ENCODE results near the gene NXPH1. TPM values are rescaled to one million over a fixed set of nuclear protein-coding genes. Genes with fewer than 3 reads are reported as not detected.
"Not testable (repeated sequence)": the region's sequence is repeated elsewhere in the genome, so short reads cannot be mapped to it uniquely, and the experiment has no call there.

NXPH1 gene
- total RNA-seq, 1 donor from 2014 or later, result 0.95 TPM

DNA sequence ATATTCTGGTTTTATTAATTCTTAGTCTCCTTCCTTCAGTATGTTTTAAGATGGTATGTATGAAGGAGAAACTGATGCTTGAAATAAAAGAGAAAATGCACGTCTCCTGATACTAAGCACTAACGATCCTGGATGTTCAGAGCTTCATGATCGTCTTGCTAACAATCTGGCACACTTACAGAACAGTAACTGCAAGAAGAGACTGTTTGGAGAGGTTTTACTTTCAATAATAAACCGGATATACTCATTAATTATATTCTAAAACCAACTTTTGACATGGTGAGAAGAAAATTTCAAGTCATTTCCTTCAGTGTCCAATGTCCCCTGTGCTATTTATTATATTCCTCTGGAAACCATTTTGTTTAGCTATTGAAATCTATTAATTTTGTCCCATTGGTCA is 251.0 kb downstream of the NXPH1 start:
- DNase-seq (ENCODE audit: low spot score), result no peak

DNA sequence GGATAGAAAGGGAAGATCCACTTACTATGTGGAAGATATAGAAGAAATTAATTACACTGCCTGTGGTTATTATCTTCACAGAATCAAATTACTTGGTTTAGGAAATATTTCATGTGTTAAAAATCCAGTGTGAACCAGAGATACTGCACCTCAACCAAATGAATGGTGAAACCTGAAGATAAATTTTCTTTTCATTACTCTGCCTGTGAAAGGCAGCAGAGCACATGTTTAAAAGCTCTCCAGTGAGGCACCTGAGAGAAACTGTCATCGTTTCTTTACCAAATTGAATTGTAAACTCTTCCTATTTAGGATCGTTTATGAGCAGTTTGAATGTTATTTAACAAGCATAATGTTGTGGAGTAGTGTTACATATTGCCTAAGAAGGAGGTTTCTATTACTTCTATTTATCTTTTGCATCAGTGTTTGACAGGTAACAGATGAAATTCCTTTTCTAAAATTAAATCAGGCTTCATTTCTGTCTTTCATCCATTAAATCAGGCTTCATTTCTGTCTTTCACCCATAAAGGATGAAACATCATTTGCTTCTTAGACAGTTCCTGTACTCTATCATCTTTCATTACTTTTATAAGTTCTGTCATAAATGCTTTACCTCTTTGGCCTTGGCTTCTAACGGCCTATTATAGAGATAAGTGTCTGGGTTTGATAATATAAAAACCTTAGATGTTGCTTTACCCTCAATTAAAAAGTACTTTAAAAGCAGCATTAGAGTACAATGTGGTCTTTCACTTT is 266.6 kb downstream of the NXPH1 start:
- DNase-seq (ENCODE audit: low spot score), result no peak

DNA sequence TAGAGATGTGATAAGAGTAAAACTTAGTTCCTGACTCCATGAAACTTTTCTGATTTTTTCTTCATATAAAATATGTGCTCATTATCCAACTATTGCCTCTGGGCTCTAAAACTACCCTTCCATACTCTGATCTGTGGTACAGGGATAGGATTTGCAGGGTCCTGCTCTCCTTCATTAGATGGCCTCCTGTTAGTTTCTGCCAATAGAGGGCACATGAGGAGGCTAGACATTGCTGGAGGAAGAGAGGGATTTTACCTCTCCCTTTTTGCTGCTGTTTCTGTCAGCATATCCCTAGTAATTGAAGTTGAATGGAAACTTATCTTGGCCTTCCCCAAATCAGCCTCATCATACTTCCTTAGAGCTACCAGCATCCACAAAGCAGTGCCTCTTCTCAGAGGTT is 269.4 kb downstream of the NXPH1 start:
- DNase-seq (ENCODE audit: low spot score), result no peak

DNA sequence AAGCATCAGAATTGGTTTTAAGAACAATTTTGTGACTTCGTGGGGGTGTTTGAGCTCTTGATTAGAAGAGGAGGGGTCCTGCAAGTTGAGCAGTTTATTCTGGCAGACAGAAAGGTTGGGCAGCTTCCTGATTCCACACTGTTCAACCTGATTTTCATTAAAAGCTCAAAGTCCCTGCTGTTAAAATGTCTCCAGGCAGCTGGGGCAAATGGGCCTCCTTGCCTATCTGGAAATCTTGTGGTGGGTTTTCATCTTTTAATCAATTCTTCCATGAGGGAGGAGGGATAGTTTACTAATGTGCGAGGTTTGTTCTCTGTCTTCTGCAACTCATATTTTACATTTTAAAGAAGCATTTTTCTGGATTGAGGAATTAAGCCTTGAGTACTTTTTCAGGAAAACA is 276.7 kb downstream of the NXPH1 start:
- no peak for DNase-seq (ENCODE audit: low spot score)

DNA sequence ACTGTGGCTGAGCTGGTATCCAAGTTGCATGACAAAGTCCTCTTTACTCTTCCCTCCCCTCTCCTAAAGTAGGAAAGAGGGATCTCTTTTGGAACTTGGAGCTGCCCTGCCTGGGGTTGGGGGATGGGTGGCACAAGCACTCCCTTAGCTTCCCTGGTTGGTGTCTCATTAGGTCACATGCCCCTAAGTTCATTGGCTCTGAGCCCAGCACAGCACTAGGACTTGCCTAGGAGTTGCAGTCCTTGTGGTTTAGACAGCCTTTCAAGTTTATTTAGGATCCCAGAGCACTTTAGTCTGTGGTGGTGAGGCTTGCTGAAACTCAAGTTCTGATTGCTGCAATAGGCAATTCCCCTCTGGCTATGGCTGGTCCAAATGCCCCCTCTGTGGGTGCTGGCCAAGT is 281.4 kb downstream of the NXPH1 start:
- no peak for DNase-seq (ENCODE audit: low spot score)

DNA sequence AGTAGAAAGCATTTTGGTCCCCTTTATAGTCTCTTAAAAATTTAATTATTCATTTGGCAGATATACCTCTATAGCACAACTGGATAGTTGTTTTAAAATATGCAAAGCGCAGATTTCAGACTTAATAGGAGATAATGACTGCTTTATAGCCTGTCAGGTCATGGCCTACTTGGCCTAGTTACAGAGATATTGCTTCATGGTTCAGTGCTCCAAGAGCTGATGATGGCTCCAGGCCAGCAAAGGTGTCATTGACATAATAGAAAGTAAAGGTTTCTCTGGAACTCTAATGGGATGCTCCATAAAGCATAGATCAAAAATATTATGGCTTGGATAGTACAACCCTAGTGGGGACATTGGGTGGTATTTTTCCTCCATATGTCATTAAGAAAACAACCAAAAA is 285.7 kb downstream of the NXPH1 start:
- no peak for DNase-seq (ENCODE audit: low spot score)

DNA sequence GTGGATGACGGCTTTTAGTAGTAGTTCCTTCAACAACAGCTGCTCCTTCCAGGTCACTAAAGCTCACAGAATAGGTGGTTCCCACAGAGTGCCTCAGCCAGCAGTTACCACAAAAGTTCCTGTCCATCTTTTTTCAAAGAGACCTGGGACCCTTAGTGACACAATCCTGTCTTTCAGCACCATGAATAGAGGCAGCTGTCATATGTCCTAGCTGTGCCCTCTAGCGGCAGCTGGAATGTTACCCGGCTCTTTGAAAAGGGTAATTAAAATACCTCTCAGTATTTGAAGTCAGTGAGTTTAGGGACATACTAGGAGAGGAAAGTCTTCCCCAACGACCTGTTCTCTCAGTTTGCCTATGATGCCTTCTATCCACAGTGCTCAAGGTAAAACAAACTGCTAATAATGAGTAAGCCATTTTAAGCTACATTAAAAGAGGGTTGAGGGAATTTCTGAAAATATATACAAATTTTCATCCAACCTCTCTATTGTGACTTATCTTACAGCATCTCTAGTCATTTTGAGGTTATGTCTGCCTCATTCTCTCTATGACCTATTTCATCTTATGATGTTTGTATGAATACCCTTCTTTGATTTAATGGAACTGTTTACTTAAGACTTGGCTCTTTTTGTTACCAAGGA is 290.8 kb downstream of the NXPH1 start:
- DNase-seq (ENCODE audit: low spot score), result peak; percentile 33

DNA sequence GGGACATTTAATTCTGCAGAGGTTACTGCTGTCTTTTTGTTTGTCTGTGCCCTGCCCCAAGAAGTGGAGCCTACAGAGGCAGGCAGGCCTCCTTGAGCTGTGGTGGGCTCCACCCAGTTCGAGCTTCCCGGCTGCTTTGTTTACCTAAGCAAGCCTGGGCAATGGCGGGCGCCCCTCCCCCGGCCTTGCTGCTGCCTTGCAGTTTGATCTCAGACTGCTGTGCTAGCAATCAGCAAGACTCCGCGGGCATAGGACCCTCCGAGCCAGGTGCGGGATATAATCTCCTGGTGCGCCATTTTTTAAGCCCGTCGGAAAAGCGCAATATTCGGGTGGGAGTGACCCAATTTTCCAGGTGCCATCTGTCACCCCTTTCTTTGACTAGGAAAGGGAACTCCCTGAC is 298.3 kb downstream of the NXPH1 start:
- DNase-seq (ENCODE audit: low spot score), result not testable (repeated sequence)

DNA sequence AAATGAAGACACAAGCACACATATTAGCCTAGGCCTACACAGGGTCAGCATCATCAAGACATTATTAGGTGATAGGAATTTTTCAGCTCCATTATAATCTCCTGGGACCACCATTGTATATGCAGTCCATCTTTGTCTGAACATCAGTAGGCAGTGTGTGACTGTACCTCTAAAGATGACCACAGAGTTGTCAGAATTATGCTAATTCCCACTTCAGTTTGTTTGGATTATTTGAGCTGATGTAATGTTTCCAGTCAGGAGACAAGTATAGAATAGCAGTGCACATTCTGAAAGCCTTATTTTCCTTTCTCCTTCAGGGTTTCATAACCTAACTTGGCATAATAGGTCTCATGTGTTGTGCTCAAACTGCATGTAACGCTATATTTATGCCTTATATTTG is 306.4 kb downstream of the NXPH1 start:
- DNase-seq (ENCODE audit: low spot score), result no peak

DNA sequence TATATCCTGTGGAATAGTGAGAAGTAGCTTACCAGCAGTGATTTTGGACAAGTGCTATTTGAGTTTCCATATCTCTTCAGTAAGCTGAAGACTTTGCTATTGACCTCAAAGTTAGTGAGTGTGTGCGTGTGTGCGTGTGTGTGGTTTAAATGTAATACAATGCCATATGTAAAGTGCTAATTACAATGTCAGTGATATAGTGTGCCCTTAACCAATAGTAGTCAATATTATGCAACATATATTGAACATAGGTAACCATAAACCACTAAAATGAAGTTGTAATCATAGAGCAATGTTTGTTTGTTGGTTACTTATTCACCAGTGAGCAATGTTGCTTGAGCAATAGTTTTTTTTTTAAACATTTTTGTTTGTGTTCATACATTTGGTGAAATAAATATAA is 309.4 kb downstream of the NXPH1 start:
- DNase-seq (ENCODE audit: low spot score), result no peak

DNA sequence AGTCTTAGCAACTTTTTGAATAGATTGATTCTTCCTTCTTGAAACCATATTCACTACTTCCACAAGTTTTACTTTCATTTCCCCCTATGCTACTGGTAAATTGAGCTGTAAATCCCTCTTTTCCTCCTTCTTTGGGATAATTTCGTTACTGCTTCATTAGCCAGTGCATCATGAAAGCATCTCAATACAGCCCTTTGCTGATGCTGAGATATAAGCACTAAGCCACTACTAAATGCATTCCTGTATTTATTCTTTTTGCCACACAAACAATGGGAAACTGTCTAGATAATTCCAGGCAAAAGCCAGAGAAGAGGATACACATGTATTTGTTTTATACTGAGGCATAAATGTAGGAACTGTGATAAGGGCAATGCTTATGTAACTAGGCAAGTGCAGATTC is 313.9 kb downstream of the NXPH1 start:
- no peak for DNase-seq (ENCODE audit: low spot score)

DNA sequence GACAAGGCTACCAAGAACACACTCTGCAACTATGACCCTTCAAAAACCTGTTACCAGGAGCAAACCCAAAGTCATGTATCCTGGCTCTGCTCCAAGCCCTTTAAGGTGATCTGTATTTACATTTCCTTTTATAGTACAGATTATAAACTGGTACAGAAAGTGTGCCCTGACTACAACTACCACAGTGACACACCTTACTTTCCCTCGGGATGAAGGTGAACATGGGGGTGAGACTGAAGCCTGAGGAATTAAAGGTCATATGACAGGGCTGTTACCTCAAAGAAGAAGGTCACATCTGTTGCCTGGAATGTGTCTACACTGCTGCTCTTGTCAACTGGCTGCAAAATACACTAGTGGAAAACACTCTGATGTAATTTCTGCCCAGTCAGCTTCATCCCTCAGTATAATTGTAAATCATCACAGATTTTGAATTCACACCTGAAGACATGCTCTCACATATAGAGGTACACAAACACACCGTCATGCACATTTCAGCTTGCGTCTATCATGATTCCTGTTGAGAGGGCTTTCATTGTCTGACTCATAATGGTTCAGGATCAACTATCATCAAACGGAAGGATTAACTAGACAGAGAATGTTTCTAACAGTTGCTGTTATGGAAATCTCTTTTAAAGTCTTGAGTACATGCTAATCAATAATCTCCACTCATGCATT is 318.3 kb downstream of the NXPH1 start:
- no peak for DNase-seq (ENCODE audit: low spot score)

DNA sequence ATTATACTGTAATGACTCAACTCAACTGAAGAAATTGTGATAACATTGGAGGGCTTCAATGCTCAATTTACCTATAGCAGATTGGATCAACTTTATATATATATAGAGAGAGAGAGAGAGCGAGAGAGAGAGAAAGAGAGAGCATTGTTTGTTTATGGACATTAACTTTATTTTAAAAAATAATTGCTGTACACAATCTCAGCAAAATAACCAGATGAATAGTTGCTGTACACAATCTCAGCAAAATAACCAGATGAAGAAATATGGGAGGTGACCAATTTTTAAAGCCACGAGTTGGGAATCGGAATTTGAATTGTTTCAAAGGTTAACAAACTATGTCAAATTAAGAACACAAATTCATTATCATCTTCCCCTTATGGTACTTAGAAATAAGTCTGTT is 319.9 kb downstream of the NXPH1 start:
- no peak for DNase-seq (ENCODE audit: low spot score)

DNA sequence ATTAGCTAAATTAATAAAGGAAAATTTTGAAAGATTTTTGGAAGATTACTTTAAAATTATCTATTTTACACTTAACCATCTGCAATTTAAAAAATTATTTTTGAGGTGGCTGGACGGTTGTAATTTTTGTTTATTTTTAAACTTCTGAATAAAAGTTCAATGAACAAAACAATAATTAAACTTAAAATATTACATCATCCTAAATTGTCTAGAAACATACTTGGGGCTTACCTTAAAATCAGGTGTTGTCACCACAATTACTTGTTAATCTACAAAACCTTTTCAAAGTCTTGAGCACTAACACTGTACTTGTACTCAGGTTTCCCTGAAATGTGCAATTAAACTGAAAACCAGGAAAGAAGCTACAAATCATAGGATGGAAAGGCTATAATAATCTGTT is 328.3 kb downstream of the NXPH1 start:
- no peak for DNase-seq (ENCODE audit: low spot score)

DNA sequence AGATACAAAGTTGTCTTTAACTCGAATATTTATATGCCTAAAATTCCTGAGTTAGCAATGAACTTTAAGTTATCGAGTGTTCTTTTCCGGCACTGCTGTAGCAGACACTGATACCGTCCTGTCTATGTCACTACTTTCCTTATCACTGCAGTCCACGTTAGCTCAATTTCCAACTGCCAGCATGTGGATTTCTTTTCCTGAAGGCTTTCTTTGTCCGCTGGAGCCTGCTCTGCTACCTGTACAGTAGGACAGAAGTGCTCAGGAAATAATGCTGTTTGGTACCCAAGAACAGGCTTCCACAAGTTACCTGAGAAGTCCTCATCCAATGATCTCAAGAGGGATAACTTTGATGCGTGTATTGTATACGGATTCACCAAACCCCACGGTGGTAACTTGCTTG is 329.4 kb downstream of the NXPH1 start:
- DNase-seq (ENCODE audit: low spot score), result no peak

DNA sequence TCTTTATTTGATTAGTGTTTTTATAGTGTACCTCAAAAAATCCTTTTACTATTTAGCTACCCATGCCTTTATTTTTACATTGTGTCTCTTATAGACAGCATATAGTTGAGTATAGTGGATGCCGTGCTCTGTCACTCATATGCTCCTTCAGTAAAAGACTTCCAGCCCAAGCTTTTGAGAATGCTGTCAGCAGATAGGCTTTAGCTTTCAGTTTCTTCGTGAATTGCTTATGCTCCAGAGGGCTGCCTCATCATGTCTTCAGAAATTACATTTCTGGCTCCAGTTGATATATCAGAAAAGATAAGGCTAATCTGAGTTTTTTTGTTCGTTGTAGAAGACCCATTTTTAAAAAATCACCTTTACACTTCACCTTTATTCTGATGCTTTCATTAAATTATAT is 332.0 kb downstream of the NXPH1 start:
- DNase-seq (ENCODE audit: low spot score), result no peak

DNA sequence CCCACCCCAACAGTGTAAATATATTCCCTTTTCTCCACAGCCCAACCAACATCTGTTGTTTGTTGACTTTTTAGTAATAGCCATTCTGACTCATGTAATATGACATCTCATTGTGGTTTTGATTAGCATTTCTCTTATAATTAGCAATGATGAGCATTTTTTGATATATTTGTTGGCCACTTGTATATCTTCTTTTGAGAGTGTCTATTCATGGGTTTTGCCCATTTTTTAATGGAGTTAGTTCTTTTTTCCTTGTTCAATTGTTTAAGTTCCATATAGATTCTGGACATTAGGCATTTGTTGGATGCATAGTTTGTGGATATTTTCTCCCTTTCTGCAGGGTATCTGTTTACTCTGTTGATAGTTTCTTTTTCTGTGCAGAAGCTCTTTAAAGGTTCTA is 340.1 kb downstream of the NXPH1 start:
- no peak for DNase-seq (ENCODE audit: low spot score)

DNA sequence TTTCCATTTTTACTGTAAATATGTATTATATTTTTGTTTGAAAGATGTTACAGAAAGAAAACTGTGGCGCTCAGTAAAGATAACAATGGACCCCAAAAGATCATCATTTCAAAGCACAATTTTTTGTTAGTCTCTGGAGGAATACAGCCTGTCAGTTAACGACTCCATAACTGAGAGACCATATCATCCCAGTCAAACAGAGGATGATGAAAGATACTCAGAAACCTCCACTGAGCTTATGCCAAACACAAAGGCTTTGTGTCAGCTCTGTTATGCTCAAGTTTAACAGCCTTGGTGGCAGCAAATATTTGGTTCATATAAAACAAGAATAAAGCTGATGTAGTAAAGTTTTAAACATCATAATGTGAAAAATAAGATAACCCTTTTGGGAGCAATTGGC is 345.1 kb downstream of the NXPH1 start:
- DNase-seq (ENCODE audit: low spot score), result no peak

DNA sequence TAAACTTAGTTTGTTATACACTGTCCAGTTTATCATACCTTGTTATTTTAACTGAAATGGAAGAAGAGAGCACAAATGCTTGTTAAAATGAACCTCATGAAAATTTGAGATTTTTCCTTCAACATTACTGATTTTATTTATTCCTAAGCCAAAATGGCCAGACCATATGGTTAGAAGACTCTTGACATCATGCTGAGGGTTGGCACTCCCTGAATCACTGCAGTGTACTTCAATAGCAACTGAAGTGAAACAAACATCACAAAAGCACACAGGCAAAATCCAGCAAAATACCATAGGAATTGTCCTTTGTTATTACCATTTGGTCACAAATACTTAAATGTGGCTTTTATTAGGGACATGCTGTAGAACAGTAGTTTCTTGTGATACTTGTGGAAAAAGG is 347.8 kb downstream of the NXPH1 start:
- DNase-seq (ENCODE audit: low spot score), result no peak

DNA sequence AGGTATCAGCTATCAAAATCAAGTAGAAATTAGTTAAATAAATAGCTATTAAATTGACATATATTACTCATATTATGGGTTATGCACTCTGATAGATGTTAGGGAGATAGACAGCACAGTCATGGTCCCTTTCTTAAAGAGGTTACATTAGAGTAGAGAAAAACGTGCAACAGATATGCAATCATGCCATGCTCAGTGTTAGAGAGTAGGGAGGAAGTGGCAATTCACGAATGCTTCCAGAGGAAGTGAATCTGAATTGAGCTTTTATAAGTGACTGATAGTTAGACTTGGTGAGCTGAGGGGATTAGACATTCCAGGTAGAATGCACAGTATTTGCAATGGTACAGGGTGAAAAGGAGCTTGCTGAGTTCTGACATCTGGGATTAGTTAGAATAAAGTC is 349.8 kb downstream of the NXPH1 start:
- no peak for DNase-seq (ENCODE audit: low spot score)

DNA sequence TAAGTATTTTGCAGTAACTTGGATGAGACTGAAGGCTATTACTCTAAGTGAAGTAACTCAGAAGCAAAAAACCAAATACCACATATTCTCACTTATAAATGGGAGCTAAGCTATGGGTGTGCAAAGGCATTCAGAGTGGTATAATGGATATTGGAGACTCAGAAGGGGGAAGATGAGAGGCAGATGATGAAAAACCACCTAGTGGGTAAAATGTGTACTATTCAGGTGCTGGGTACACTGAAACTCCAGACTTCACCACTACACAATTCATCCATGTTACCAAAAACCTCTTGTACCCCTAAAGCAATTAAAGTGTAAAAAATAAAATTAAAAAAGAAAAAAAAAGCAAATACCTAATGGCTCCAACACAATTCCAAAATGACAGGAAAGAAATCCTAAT is 351.7 kb downstream of the NXPH1 start:
- DNase-seq (ENCODE audit: low spot score), result no peak

DNA sequence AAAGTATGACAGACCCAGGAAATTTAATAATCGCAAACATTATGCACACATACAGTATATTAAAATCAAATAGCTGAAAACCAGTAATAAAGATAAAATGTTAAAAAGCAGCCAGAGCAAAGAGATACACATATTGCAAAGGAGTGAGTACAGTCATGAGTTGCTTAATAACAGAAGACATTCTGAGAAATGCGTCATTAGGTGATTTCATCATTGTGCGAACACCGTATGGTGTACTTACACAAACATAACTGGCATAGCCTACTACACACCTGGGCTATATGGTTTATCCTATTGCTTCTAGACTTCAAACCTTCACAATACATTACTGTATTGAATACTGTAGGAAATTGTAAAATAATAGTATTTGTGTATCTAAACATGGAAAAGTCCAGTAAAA is 367.6 kb downstream of the NXPH1 start:
- no peak for DNase-seq (ENCODE audit: low spot score)

Measured in mucosa of gallbladder (tissue), 1 donor.